Measurements from ENCODE around the gene PROCA1. TPM values are rescaled to one million over a fixed set of nuclear protein-coding genes. Genes with fewer than 3 reads are reported as not detected.
A peak's percentile ranks its signal among the peaks of the same experiment; 100 is the strongest.

PROCA1 gene
- total and polyA plus RNA-seq, 2 of the 13 experiments (the other 11 are each of a cell fraction or from before 2014, with no cell fraction given) = 0.73 to 1.5 TPM

GRCh38 chr17:28661635-28662526 lies 49.8 kb downstream of the PROCA1 start, which contains the start of the genes SDF2 and SUPT6H (continued):
- TF ChIP-seq DPF2 (CRISPR knock-in tag; IDR thresholded peaks at IDR 0.05; ENCODE audit: borderline replicate concordance, low read depth) = no peak
- peak; percentile 70; the same call in 1 of the 2 replicates for TF ChIP-seq JUN (CRISPR knock-in tag; IDR thresholded peaks at IDR 0.05)
- TF ChIP-seq MAF1 (CRISPR knock-in tag; IDR thresholded peaks at IDR 0.05; ENCODE audit: borderline replicate concordance) = no peak
- no peak for TF ChIP-seq PRDM4 (CRISPR knock-in tag; IDR thresholded peaks at IDR 0.05; ENCODE audit: borderline replicate concordance)
- no peak for TF ChIP-seq ZNF10 (CRISPR knock-in tag; IDR thresholded peaks at IDR 0.05; ENCODE audit: borderline replicate concordance, low read depth)
- TF ChIP-seq ZNF503 (CRISPR knock-in tag; IDR thresholded peaks at IDR 0.05) = no peak
- TF ChIP-seq ZKSCAN1 (IDR thresholded peaks at IDR 0.05; ENCODE audit: low read length) = no peak
- no peak for TF ChIP-seq MBNL3 (CRISPR knock-in tag; conservative IDR thresholded peaks at IDR 0.05)
- 0 out of 2 replicates have a peak, but pooled peaks have one; percentile 69 for TF ChIP-seq ZFP82 (CRISPR knock-in tag; IDR thresholded peaks at IDR 0.05; ENCODE audit: borderline replicate concordance)
- TF ChIP-seq ZNF703 (CRISPR knock-in tag; IDR thresholded peaks at IDR 0.05; ENCODE audit: borderline replicate concordance) = no peak; the same call in 1 of the 2 replicates
- TF ChIP-seq NFIC (IDR thresholded peaks at IDR 0.05; ENCODE audit: low read length) = no peak
- TF ChIP-seq PTBP1 (IDR thresholded peaks at IDR 0.05; ENCODE audit: low read depth, low read length, poor library complexity, severe bottlenecking) = peak; percentile 62
- peak; percentile 55; the same call in 1 of the 2 replicates for TF ChIP-seq ZNF276 (CRISPR knock-in tag; IDR thresholded peaks at IDR 0.05; ENCODE audit: low read depth)
- TF ChIP-seq ZNF569 (CRISPR knock-in tag; IDR thresholded peaks at IDR 0.05; ENCODE audit: borderline replicate concordance) = no peak
- no peak; the same call in 1 of the 2 replicates for TF ChIP-seq ZNF550 (CRISPR knock-in tag; IDR thresholded peaks at IDR 0.05; ENCODE audit: borderline replicate concordance)
- peak; percentile 46; the same call in 1 of the 2 replicates for TF ChIP-seq ZNF331 (CRISPR knock-in tag; IDR thresholded peaks at IDR 0.05)
- TF ChIP-seq ZC3H4 (CRISPR knock-in tag; IDR thresholded peaks at IDR 0.05; ENCODE audit: borderline replicate concordance) = no peak
- peak; percentile 85 for TF ChIP-seq SPEN (CRISPR knock-in tag; IDR thresholded peaks at IDR 0.05; ENCODE audit: low read depth)
- no peak for TF ChIP-seq ZNF512 (CRISPR knock-in tag; IDR thresholded peaks at IDR 0.05)

All from HepG2 (cell line).